NOMO-1 treated with dmso at 0.1 percent for 144 hours (cell line): Measurements from ENCODE around the gene RBBP6.
"Not testable (repeated sequence)": the region's sequence is repeated elsewhere in the genome, so short reads cannot be mapped to it uniquely, and the experiment has no call there.

Experiments
- DNase-seq: peaks from one replicate; lab custom pipeline; 2025; ENCODE audit not compliant: unreplicated experiment; lab: John Stamatoyannopoulos, UW

RBBP6 gene

GRCh38 chr16:24568392-24568791 lies 29.0 kb downstream of the RBBP6 start:
- DNase-seq = no peak

DNA sequence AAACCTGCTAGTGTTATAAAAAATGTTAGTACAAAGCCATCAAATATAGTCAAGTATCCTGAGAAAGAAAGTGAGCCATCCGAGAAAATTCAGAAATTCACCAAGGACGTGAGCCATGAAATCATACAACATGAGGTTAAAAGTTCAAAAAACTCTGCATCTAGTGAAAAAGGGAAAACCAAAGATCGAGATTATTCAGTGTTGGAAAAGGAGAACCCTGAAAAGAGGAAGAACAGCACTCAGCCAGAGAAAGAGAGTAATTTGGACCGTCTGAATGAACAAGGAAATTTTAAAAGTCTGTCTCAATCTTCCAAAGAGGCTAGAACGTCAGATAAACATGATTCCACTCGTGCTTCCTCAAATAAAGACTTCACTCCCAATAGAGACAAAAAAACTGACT lies 31.7 kb downstream of the RBBP6 start:
- no peak for DNase-seq

DNA sequence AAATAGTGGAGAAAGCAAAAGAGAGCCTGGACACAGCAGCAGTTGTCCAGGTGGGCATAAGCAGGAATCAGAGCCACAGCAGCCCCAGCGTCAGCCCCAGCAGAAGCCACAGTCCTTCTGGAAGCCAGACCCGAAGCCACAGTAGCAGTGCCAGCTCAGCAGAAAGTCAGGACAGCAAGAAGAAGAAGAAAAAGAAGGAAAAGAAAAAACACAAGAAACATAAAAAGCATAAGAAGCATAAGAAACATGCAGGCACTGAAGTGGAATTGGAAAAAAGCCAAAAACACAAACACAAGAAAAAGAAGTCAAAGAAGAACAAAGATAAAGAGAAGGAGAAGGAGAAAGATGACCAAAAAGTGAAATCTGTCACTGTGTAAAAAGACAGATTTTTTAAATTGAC lies 32.7 kb downstream of the RBBP6 start:
- no peak for DNase-seq

DNA sequence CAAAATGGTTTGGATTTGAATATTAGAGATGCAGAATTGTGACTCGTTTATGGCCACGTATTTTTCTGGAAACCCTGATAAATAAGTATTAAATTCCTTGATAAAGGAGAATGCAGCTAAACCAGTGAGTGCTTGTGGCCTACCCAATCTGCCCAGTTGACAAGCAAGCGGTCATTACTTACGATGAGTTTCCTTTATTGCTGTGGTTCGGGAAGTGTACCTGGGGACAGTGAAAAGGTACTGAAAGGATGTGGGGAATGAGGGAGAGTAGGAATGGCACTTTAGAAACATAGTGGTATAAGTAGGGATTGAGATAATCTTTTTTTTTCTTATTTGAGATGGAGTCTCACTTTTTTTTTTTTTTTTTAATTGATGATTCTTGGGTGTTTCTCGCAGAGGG lies 33.8 kb downstream of the RBBP6 start:
- no peak for DNase-seq

- DNase-seq = not testable (repeated sequence)
Measured at GRCh38 chr16:24574515-24575485, 35.4 kb downstream of the RBBP6 start.

GRCh38 chr16:24575791-24576190 lies 36.4 kb downstream of the RBBP6 start:
- not testable (repeated sequence) for DNase-seq

DNA sequence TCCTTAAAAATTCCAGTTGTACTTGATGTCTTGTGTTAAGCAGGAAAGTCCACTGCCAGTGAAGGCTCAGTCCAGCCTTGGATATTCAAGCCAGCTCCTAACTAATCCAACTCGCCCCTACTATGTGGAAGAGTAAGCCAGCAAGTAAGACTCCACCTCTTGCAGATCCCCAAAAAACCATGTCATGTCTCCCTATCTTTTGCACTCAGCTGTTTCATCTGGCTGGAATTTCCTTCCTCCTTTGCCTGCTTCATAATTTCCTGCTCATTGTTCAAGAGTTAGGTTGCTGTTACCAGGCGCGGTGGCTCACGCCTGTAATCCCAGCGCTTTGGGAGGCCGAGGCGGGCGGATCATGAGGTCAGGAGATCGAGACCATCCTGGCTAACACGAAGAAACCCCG lies 37.8 kb downstream of the RBBP6 start:
- no peak for DNase-seq

DNA sequence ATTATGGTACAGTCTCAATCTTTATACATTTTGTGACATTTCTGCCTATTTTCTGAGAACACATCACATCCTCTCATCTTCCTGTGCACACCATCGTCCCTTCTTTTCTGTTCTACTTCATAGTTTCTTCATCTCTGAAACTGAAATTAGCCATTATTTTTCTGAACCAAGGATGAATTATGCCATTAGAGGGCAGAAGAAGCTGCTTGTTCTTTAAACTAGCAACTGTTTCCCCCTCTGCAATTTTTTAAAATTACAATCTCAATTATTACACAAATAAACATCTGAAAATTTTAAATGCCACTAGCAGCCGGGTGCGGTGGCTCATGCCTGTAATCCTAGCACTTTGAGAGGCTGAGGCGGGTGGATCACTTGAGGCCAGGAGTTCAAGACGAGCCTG lies 41.3 kb downstream of the RBBP6 start:
- DNase-seq = no peak

- DNase-seq = no peak
Measured at GRCh38 chr16:24583494-24583893, 44.1 kb downstream of the RBBP6 start.

GRCh38 chr16:24589997-24590396 lies 50.6 kb downstream of the RBBP6 start:
- no peak for DNase-seq

DNA sequence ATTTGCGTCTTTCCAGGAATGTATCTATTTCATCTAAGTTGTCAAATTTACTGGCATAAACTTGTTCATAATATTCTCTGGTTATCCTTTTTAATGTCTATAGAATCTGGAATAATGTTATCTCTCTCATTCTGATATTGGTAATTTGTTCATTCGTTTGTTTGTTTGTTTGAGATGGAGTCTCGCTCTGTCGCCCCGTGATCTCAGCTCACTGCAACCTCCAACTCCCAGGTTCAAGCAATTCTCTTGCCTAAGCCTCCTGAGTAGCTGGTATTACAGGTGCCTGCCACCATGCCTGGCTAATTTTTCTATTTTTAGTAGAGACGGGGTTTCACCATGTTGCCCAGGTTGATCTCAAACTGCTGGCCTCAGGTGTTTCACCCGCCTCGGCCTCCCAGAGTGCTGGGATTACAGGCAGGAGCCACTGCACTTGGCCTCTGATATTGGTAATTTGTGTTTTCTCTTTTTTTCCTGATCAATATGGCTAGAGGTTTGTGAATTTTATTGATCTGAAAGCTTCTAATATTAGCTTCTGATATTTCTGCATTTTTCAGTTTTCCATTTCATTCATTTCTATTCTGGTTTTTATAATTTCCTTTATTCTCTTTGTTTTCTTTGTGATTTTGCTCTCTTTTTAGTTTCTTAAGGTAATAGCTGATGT lies 59.5 kb downstream of the RBBP6 start:
- DNase-seq = no peak

- DNase-seq = no peak
Measured at GRCh38 chr16:24609417-24609739, 70.0 kb downstream of the RBBP6 start.

- DNase-seq = no peak
Measured at GRCh38 chr16:24609740-24610415, 70.5 kb downstream of the RBBP6 start.

GRCh38 chr16:24610416-24610755 lies 71.0 kb downstream of the RBBP6 start:
- DNase-seq = no peak

DNA sequence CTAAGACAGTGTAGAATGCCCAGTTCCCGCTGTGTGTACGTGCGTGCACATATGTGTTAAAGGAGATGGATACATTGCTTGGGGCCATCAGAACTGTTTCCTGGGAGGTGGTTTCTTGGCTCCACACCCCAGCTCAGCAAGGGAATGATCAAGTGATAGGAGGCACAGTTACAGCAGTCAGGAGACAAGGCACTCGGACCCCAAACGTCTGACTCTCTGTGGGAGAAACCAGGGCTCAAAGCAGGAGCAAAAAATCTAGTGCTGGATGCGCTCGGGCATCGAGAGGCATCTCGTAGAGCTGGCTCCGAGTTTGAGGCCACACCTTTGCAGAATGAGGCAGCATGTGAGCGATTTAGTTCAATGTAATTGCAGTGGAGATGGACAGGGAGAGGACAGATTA lies 71.9 kb downstream of the RBBP6 start:
- no peak for DNase-seq

DNA sequence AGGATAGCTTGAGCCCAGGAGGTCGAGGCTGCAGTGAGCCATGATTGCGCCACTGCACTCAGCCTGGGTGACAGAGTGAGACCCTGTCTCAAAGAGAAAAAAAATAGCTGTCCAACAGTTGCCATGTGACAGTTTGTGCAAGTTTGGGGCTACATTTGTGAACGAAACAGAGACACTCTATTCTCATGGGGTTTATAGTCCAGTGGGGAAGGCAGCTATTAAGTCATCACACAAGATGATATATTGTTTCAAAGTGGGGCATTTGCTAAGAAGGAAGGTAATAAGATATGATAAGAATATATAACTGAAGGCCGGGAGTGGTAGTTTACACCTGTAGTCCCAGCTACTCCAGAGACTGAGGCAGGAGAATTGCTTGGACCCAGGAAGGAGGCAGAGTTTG lies 73.3 kb downstream of the RBBP6 start:
- DNase-seq = no peak

- not testable (repeated sequence) for DNase-seq
Measured at GRCh38 chr16:24613267-24613666, 73.9 kb downstream of the RBBP6 start.

DNA sequence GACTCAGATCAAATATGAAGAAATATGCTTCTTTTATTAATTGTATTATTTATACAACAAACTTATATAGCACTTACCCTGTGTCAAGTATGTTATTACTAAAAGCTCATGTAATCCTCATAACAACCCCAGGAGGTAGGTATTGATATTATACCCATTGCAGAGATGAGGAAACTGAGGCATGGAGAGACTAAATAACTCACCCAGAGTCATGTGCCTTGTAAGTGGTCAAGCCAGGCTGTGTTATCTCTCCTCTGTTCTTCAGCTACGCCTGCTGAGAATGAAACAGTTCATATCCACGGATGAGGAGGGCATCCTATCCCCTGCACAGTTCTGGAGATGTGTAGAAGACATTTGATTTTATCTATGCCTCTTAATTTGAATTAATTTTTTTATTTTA lies 78.1 kb downstream of the RBBP6 start:
- DNase-seq = no peak
